Liver (tissue), 3 donors: ENCODE results near the gene DOCK11.
"Not testable (repeated sequence)": the region's sequence is repeated elsewhere in the genome, so short reads cannot be mapped to it uniquely, and the experiment has no call there.

Experiments used
- GABPA ChIP-seq, 2 donors: IDR thresholded peaks in 1 of 2; conservative IDR thresholded peaks in 1 of 2; 2 replicates each; pipeline ENCODE4 v1.6.1; 2016; ENCODE audit warnings: antibody characterized with exemption in 2 of 2, mild to moderate bottlenecking in 1 of 2, moderate library complexity in 1 of 2
- JUND ChIP-seq, 2 donors: IDR thresholded peaks; 2 replicates each; pipeline ENCODE4 v1.6.1; 2016; ENCODE audit warnings: antibody characterized with exemption in 2 of 2
- SP1 ChIP-seq: IDR thresholded peaks from 2 replicates; pipeline ENCODE4 v1.6.1; 2018; ENCODE audit warnings: antibody characterized with exemption, mild to moderate bottlenecking
- TAF1 ChIP-seq: conservative IDR thresholded peaks from 2 replicates; pipeline ENCODE4 v1.6.1; 2016; ENCODE audit warnings: antibody characterized with exemption, mild to moderate bottlenecking
- YY1 ChIP-seq: IDR thresholded peaks from 2 replicates; pipeline ENCODE4 v1.6.1; 2016; ENCODE audit warnings: antibody characterized with exemption, mild to moderate bottlenecking
- TF ChIP-seq, protein P1 (sequence below): fragments of 150-350 bp; IDR thresholded peaks from 2 replicates; pipeline ENCODE4 v1.5.1; 2017; ENCODE audit warnings: improper control_type of control experiment, low read depth, low read length; ENCODE audit not compliant: missing input control
- TF ChIP-seq, protein P2 (sequence below): IDR thresholded peaks from 2 replicates; pipeline ENCODE4 v1.6.1; 2016; ENCODE audit warnings: antibody characterized with exemption, mild to moderate bottlenecking
- donor health status: healthy.
- donor health status: healthy.

DNA sequence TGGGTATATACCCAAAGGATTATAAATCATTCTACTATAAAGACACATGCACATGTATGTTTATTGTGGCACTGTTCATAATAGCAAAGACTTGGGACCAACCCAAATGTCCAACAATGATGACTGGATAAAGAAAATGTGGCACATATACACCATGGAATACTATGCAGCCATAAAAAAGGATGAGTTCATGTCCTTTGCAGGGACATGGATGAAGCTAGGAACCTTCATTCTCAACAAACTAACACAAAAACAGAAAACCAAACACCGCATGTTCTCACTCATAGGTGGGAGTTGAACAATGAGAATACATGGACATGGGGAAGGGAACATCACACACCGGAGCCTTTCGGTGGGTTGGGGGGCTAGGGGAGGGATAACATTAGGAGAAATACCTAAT lies 87.3 kb downstream of the DOCK11 start:
- TF ChIP-seq, protein P1, sequence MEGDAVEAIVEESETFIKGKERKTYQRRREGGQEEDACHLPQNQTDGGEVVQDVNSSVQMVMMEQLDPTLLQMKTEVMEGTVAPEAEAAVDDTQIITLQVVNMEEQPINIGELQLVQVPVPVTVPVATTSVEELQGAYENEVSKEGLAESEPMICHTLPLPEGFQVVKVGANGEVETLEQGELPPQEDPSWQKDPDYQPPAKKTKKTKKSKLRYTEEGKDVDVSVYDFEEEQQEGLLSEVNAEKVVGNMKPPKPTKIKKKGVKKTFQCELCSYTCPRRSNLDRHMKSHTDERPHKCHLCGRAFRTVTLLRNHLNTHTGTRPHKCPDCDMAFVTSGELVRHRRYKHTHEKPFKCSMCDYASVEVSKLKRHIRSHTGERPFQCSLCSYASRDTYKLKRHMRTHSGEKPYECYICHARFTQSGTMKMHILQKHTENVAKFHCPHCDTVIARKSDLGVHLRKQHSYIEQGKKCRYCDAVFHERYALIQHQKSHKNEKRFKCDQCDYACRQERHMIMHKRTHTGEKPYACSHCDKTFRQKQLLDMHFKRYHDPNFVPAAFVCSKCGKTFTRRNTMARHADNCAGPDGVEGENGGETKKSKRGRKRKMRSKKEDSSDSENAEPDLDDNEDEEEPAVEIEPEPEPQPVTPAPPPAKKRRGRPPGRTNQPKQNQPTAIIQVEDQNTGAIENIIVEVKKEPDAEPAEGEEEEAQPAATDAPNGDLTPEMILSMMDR, result not testable (repeated sequence)
- TF ChIP-seq SP1; JUND (IDR thresholded peaks at IDR 0.05); YY1; TAF1; GABPA (IDR thresholded peaks at IDR 0.05 in 1 of 2, conservative IDR thresholded peaks at IDR 0.05 in 1 of 2): not testable (repeated sequence)
- TF ChIP-seq, protein P2, sequence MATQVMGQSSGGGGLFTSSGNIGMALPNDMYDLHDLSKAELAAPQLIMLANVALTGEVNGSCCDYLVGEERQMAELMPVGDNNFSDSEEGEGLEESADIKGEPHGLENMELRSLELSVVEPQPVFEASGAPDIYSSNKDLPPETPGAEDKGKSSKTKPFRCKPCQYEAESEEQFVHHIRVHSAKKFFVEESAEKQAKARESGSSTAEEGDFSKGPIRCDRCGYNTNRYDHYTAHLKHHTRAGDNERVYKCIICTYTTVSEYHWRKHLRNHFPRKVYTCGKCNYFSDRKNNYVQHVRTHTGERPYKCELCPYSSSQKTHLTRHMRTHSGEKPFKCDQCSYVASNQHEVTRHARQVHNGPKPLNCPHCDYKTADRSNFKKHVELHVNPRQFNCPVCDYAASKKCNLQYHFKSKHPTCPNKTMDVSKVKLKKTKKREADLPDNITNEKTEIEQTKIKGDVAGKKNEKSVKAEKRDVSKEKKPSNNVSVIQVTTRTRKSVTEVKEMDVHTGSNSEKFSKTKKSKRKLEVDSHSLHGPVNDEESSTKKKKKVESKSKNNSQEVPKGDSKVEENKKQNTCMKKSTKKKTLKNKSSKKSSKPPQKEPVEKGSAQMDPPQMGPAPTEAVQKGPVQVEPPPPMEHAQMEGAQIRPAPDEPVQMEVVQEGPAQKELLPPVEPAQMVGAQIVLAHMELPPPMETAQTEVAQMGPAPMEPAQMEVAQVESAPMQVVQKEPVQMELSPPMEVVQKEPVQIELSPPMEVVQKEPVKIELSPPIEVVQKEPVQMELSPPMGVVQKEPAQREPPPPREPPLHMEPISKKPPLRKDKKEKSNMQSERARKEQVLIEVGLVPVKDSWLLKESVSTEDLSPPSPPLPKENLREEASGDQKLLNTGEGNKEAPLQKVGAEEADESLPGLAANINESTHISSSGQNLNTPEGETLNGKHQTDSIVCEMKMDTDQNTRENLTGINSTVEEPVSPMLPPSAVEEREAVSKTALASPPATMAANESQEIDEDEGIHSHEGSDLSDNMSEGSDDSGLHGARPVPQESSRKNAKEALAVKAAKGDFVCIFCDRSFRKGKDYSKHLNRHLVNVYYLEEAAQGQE, result not testable (repeated sequence)
